HG02798 (cell line): Measurements from ENCODE around the gene AGRN.
A peak's percentile ranks its signal among the peaks of the same experiment; 100 is the strongest.

Experiments used
- ATAC-seq: cut with Tn5 transposase; IDR thresholded peaks from one replicate; pipeline ENCODE4 v1.9.1; 2021; ENCODE audit warnings: mild to moderate bottlenecking; ENCODE audit not compliant: unreplicated experiment, poor library complexity

The AGRN gene

GRCh38 chr1:1033731-1034438, 14.0 kb downstream of the AGRN start:
- ATAC-seq: no peak

GRCh38 chr1:1034439-1034781, 14.5 kb downstream of the AGRN start:
- no peak for ATAC-seq

- no peak for ATAC-seq
Measured at GRCh38 chr1:1035291-1035943, 15.5 kb downstream of the AGRN start.

- no peak for ATAC-seq
Measured at GRCh38 chr1:1037366-1038327, 17.7 kb downstream of the AGRN start.

GRCh38 chr1:1038694-1039093, 18.8 kb downstream of the AGRN start:
- peak; percentile 28 for ATAC-seq

GRCh38 chr1:1039145-1039910, 19.4 kb downstream of the AGRN start:
- ATAC-seq: no peak

- ATAC-seq: no peak
Measured at GRCh38 chr1:1040004-1040991, 20.4 kb downstream of the AGRN start.

GRCh38 chr1:1041092-1041523, 21.2 kb downstream of the AGRN start:
- ATAC-seq: no peak

- ATAC-seq: no peak
Measured at GRCh38 chr1:1041873-1042272, 22.0 kb downstream of the AGRN start.

- no peak for ATAC-seq
Measured at GRCh38 chr1:1042835-1043234, 22.9 kb downstream of the AGRN start.

- no peak for ATAC-seq
Measured at GRCh38 chr1:1043411-1043810, 23.5 kb downstream of the AGRN start.

- no peak for ATAC-seq
Measured at GRCh38 chr1:1043921-1044320, 24.0 kb downstream of the AGRN start.

- no peak for ATAC-seq
Measured at GRCh38 chr1:1044455-1045078, 24.6 kb downstream of the AGRN start.

- no peak for ATAC-seq
Measured at GRCh38 chr1:1045129-1045528, 25.2 kb downstream of the AGRN start.

GRCh38 chr1:1046243-1046642, 26.3 kb downstream of the AGRN start:
- ATAC-seq: no peak

GRCh38 chr1:1046767-1047166, 26.8 kb downstream of the AGRN start:
- no peak for ATAC-seq

- no peak for ATAC-seq
Measured at GRCh38 chr1:1047407-1047806, 27.5 kb downstream of the AGRN start.

- ATAC-seq: no peak
Measured at GRCh38 chr1:1047963-1048362, 28.0 kb downstream of the AGRN start.

GRCh38 chr1:1048765-1049164, 28.8 kb downstream of the AGRN start:
- no peak for ATAC-seq
